ENCODE data around the gene MVD. TPM values are rescaled to one million over a fixed set of nuclear protein-coding genes. Genes with fewer than 3 reads are reported as not detected.
"Not testable (repeated sequence)": the region's sequence is repeated elsewhere in the genome, so short reads cannot be mapped to it uniquely, and the experiment has no call there.

The MVD gene
- total RNA-seq, 1 experiment from 2014 or later, result 60.3 TPM

DNA sequence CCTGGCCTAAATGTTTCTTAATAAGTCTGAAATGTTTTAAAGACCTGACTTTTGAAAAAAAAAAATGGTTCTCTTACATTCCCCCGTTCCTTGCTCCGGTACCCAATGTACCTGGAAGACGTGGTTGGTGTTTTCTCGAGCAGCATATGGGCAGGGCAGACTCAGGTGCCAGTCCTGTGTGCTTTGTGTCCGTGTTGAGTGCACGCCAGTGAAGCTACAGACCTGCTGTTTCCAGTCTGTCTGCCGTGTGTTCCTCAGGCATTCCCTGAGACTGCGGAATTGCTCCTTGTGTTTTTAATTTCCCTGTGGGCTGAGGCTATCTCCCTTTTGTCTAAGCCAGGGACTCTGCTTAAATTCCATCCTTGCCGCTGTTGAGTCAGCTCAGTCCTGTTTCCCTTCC lies 36.2 kb downstream of the MVD start:
- DNase-seq (ENCODE audit: low read depth), result no peak

GRCh38 chr16:88624977-88625576 lies 37.8 kb downstream of the MVD start:
- no peak for DNase-seq (ENCODE audit: low read depth)

- DNase-seq (ENCODE audit: low read depth), result no peak
Measured at GRCh38 chr16:88624481-88624880, 38.4 kb downstream of the MVD start.

DNA sequence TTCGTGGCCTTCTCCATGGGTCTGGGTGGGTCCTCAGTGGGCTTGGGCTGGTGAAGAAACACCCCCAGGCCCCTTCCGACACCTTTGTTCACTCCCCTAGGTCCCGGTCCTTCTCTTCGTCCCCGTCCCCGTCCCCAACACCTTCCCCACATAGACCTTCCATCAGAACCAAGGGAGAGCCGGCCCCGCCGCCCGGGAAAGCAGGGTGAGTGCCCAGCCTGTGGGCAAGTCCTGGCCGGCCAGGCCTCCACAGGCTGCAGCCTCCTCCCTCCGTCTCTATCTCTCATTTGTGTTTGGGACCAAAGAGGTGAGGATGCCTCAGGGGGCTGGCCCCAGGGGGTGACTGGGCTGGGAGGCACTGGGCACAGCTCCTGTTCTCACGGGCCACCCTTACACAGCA lies 39.0 kb downstream of the MVD start:
- no peak for DNase-seq (ENCODE audit: low read depth)

GRCh38 chr16:88622866-88623265 lies 40.0 kb downstream of the MVD start:
- no peak for DNase-seq (ENCODE audit: low read depth)

GRCh38 chr16:88622125-88622524 lies 40.8 kb downstream of the MVD start:
- DNase-seq (ENCODE audit: low read depth), result no peak

GRCh38 chr16:88619859-88620815 lies 42.8 kb downstream of the MVD start:
- DNase-seq (ENCODE audit: low read depth), result no peak

GRCh38 chr16:88618956-88619667 lies 43.8 kb downstream of the MVD start:
- no peak for DNase-seq (ENCODE audit: low read depth)

- DNase-seq (ENCODE audit: low read depth), result no peak
Measured at GRCh38 chr16:88618182-88618955, 44.5 kb downstream of the MVD start.

GRCh38 chr16:88617268-88618031 lies 45.4 kb downstream of the MVD start:
- DNase-seq (ENCODE audit: low read depth), result no peak

DNA sequence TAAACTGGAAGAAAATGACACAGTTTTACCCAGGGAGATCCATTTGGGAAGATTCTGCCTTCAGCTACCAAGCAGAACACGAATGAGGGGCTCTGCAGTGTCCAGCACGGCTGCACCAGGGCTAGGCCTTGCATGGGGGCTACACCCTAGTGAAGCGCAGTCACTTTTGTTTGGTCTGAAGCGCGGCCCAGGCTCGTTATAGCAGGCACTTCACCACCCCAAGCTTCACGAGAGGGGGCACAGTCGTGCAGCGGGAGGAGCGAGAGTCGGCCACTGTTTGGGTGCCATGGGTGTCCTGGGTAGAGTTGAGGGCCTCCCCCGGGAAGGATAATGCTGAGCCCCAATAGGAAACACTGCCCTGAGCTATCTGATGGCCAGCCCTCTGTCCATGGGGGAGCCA lies 46.2 kb downstream of the MVD start:
- DNase-seq (ENCODE audit: low read depth), result no peak

DNA sequence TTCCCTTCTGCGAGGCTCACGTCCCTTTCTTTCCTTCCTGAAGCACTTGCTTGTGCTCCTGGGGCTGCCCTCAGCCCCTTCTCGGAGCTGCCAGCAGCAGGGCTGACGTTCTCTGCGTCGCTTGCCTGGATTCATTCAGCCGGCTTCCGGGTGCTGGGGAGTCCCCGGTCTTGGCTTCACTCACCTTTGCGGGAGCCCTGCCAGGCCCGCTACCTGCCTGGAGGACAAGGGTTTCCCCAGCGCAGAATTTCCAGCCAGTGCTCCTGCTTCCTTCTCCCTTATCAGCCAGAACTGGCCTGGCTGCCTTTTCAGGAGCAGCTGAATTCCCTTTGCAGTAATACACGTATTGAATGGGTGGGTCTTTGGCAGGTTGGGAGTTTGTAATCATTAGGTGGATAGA lies 46.6 kb downstream of the MVD start:
- no peak for DNase-seq (ENCODE audit: low read depth)

DNA sequence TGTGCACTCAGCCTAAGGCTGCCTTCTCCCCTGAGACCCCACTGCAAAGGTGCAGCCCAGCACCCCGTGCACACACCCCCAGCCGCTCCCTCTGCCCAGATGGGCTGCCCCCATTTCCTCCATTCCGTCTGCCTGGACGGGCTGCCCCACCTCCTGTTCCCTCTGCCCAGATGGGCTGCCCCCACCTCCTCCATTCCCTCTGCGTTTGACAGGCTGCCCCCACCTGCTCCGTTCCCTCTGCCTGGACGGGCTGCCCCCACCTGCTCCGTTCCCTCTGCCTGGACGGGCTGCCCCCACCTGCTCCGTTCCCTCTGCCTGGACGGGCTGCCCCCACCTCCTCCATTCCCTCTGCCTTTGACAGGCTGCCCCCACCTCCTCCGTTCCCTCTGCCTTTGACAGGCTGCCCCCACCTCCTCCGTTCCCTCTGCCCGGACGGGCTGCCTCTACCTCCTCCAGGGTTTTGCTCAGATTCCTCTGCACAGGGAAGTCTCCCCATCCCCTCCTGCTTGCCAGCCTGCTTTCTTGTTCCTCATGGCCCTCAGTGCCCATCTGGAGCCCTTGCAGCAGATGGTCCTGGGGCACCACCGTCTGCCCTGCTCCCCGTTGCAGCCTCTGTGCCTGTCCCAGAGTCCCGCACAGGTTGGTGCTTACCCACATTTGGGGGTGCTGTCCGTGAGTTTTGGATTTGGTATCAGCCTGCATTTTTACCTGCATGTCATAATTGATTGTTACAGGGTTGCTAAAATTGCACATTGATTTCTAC lies 47.9 kb downstream of the MVD start:
- no peak for DNase-seq (ENCODE audit: low read depth)

- no peak for DNase-seq (ENCODE audit: low read depth)
Measured at GRCh38 chr16:88613911-88614817, 48.7 kb downstream of the MVD start.

GRCh38 chr16:88613293-88613692 lies 49.6 kb downstream of the MVD start:
- no peak for DNase-seq (ENCODE audit: low read depth)

DNA sequence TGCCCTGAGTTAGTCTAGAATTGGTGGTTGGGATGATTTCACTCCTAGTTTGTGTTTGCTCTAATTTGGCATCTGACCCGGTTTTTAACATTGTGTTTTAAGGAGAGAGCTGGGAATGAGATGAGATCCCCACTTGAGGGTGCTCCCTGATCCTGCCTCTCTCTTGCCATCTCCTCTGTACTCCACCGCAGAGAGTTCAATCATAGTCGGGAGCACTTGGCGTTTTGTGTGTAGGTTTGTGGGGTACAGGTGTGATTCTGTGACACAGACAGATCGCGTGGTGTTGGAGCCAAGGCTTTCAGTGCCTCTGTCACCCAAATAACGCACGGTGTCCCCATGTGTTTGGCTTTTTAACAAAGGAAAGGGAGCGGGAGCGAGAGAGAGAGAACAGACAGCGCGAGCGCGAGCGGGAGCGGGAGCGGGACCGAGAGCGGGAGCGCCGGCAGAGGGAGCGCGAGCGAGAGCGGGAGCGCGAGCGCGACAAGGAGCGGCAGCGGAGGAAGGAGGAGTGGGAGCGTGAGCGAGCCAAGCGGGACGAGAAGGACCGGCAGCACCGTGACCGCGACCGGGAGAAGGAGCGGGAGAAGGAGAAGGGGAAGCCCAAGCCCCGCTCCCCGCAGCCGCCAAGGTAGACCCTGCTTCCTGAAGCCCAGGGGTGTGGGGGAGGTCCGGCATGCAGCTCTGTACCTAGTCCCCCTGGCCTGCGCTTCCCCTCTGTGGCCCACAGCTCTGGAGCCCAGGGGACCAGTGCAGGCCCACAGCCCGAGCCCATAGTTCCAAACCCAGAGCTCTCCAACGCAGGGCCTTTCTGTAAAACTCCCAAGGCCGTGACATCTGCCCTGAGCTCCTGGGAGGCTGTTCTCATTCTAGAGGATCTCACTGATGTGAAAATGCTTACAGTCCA lies 51.7 kb downstream of the MVD start:
- no peak for DNase-seq (ENCODE audit: low read depth)

DNA sequence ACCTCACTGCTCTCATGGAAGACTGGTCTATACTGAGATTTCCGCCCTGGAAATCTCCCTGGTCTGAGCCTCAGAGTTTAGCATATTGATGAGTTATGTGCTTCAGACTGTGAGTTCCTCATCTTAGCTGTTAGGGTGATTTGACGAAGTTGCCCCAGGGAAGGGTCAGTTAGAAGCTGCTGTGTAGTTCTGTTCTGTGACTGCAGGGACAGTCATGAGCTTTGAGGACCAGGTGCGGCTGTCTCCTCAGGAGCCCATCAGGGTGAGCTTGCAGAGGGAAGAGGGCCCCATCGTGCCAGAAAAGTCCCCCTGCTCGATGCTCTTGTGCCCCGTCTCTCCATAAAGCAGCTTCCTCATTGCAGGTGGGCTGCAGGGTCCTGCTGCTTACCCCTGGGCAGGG lies 52.8 kb downstream of the MVD start:
- DNase-seq (ENCODE audit: low read depth), result no peak

- not testable (repeated sequence) for DNase-seq (ENCODE audit: low read depth)
Measured at GRCh38 chr16:88609426-88609825, 53.5 kb downstream of the MVD start.
